GM12878 (cell line): ENCODE results near the gene SLC25A44. TPM values are rescaled to one million over a fixed set of nuclear protein-coding genes. Genes with fewer than 3 reads are reported as not detected.

Source experiments
- ATAC-seq: fragments of 200-7000 bp; cut with Tn5 transposase; 3 replicates; pipeline ENCODE4 v1.9.1; 2020; ENCODE audit warnings: mild to moderate bottlenecking, moderate library complexity
- BruUV-seq: library from RNA; stranded (reverse); fragments of 400-500 nt; replicated peaks from 2 replicates; lab custom pipeline; 2021; lab: Mats Ljungman, UMichigan
- CTCF ChIA-PET: fragments of 300-600 bp; sonication (Branson Sonifier 250); formaldehyde crosslinking; extraction: SDS; loops from one replicate; lab custom pipeline; 2021; ENCODE audit warnings: inconsistent platforms; lab: Yijun Ruan, JAX
- POLR2A ChIA-PET: fragments of 350-600 bp; formaldehyde crosslinking; extraction: SDS; loops from one replicate; lab custom pipeline; 2021; ENCODE audit warnings: inconsistent platforms; lab: Charles Lee
- RAD21 ChIA-PET: fragments of 300-600 bp; sonication (Branson Sonifier 250); formaldehyde crosslinking; loops from one replicate; lab custom pipeline; 2023; ENCODE audit warnings: antibody characterized with exemption; ENCODE audit not compliant: unreplicated experiment; lab: Charles Lee
- SMC1A ChIA-PET: fragments of 300-600 bp; sonication (Branson Sonifier 250); formaldehyde crosslinking; loops from one replicate; lab custom pipeline; 2023; ENCODE audit not compliant: unreplicated experiment, uncharacterized antibody; lab: Charles Lee
- DNase-seq: peaks from one replicate; pipeline ENCODE4 v3.0.0-alpha.2; 2011; ENCODE audit warnings: low read depth, low spot score
- FAIRE-seq: peaks from 3 replicates; lab custom pipeline; 2011; peaks lifted over from hg19 to GRCh38; lab: Jason Lieb, UNC
- H2AFZ ChIP-seq: 2 replicates; pipeline ENCODE4 v1.6.0; 2011; ENCODE audit warnings: low read depth, low read length, control low read depth; ENCODE audit not compliant: control insufficient read depth
- H3K27ac ChIP-seq: 2 replicates; pipeline ENCODE4 v1.5.1; 2011; ENCODE audit warnings: control low read depth; ENCODE audit not compliant: control insufficient read depth, insufficient read depth
- H3K27me3 ChIP-seq, 2 experiments: replicated peaks in 1 of 2; 2 replicates each; pipeline versions ENCODE4 v1.6.0 to v1.6.1; 2011; ENCODE audit warnings: low read length in 1 of 2; ENCODE audit not compliant: control insufficient read depth in 2 of 2, insufficient read depth in 2 of 2
- H3K36me3 ChIP-seq, 2 experiments: 2 replicates each; pipeline ENCODE4 v1.5.1; 2011; ENCODE audit warnings: low read length in 1 of 2; ENCODE audit not compliant: control insufficient read depth in 2 of 2, insufficient read depth in 2 of 2
- H3K4me1 ChIP-seq: 2 replicates; pipeline ENCODE4 v1.6.1; 2011; ENCODE audit warnings: mild to moderate bottlenecking, low read length, moderate library complexity, mixed read lengths; ENCODE audit not compliant: control insufficient read depth, insufficient read depth
- H3K4me2 ChIP-seq: 2 replicates; pipeline ENCODE4 v1.6.0; 2011; ENCODE audit warnings: control low read depth; ENCODE audit not compliant: control insufficient read depth, insufficient read depth
- H3K4me3 ChIP-seq: fragments of 200-600 bp; sonication (generic); 2 replicates; pipeline ENCODE4 v1.5.1; 2016
- H3K79me2 ChIP-seq: 2 replicates; pipeline ENCODE4 v1.6.0; 2011; ENCODE audit warnings: low read length; ENCODE audit not compliant: control insufficient read depth, insufficient read depth
- H3K9ac ChIP-seq: 2 replicates; pipeline ENCODE4 v1.8.0; 2011; ENCODE audit warnings: low read length, control low read depth, mixed read lengths; ENCODE audit not compliant: control insufficient read depth, insufficient read depth
- H3K9me3 ChIP-seq: replicated peaks from 3 replicates; pipeline ENCODE4 v1.5.1; 2011; ENCODE audit warnings: mild to moderate bottlenecking, low read length; ENCODE audit not compliant: control insufficient read depth, insufficient read depth
- H4K20me1 ChIP-seq: 2 replicates; pipeline ENCODE4 v1.6.0; 2011; ENCODE audit not compliant: control insufficient read depth, insufficient read depth
- BACH1 ChIP-seq: fragments of 450-650 bp; IDR thresholded peaks from 2 replicates; pipeline ENCODE4 v1.6.1; 2017; ENCODE audit warnings: mild to moderate bottlenecking, borderline replicate concordance
- FOXM1 ChIP-seq: IDR thresholded peaks from 2 replicates; pipeline ENCODE4 v1.6.1; 2012; ENCODE audit warnings: low read depth, mild to moderate bottlenecking, inconsistent platforms, low read length, moderate library complexity
- KLF5 ChIP-seq: fragments of 450-650 bp; IDR thresholded peaks from 2 replicates; pipeline ENCODE4 v1.6.1; 2014; ENCODE audit warnings: mild to moderate bottlenecking; ENCODE audit not compliant: partially characterized antibody
- MAX ChIP-seq: IDR thresholded peaks from 2 replicates; pipeline ENCODE4 v1.6.1; 2012; ENCODE audit warnings: low read depth, low read length, improper control_type of control experiment
- NBN ChIP-seq: fragments of 450-650 bp; IDR thresholded peaks from 2 replicates; pipeline ENCODE4 v1.6.1; 2016
- SMAD5 ChIP-seq: IDR thresholded peaks from 2 replicates; pipeline ENCODE4 v1.6.1; 2016; ENCODE audit warnings: antibody characterized with exemption, low read depth
- SRF ChIP-seq, 2 experiments: IDR thresholded peaks; 2 replicates each; pipeline ENCODE4 v1.6.1; 2011; ENCODE audit warnings: low read depth in 2 of 2, low read length in 2 of 2, mild to moderate bottlenecking in 1 of 2, moderate library complexity in 1 of 2
- TARDBP ChIP-seq: IDR thresholded peaks from 2 replicates; pipeline ENCODE4 v1.6.1; 2016; ENCODE audit warnings: borderline replicate concordance
- TCF7 ChIP-seq: IDR thresholded peaks from 2 replicates; pipeline ENCODE4 v1.6.1; 2014; ENCODE audit warnings: antibody characterized with exemption, borderline replicate concordance
- ZBED1 ChIP-seq: IDR thresholded peaks from 2 replicates; pipeline ENCODE4 v1.6.1; 2016; ENCODE audit warnings: borderline replicate concordance
- in situ Hi-C: fragments of 300-500 bp; cut with MboI; formaldehyde crosslinking; loops from 9 replicates; pipeline ENCODE4 v1.14.3; 2018; ENCODE audit warnings: mixed read lengths
- intact Hi-C: fragments of 100-400 bp; cut with micrococcal nuclease; formaldehyde crosslinking; loops from one replicate; pipeline ENCODE4 v1.14.2; 2022; ENCODE audit not compliant: unreplicated experiment
- polyA plus RNA-seq, 11 experiments: library from polyadenylated mRNA; depleted of rRNA in 4 of 11; unstranded in 6 of 11; stranded (reverse) in 5 of 11; fragments of >200 nt; fragmentation: Nextera tagmentation in 4 of 11; fragmentation: Illumina TruSeq in 1 of 11; extraction: Ambion mirVana in 4 of 11; extraction: Trizol in 1 of 11; gene quantifications; 1 replicate in 1 of 11; 2 replicates in 10 of 11; pipeline versions ENCODE4 v1.2.1 to v1.2.3, GENCODE V29; 2011 to 2016; ENCODE audit warnings: inconsistent platforms in 2 of 11, missing spikeins in 2 of 11, low read depth in 1 of 11
- total RNA-seq, 4 experiments: library from RNA; depleted of rRNA in 3 of 4; stranded (reverse); fragments of >200 nt in 3 of 4; fragmentation: Illumina TruSeq in 1 of 4; extraction: Trizol in 1 of 4; gene quantifications; 2 replicates each; pipeline versions ENCODE4 v1.2.1 to v1.2.3, GENCODE V29; 2013 to 2021

The SLC25A44 gene
- total and polyA plus RNA-seq, 10 of the 15 experiments (the other 5 are each of a cell fraction or from before 2014, with no cell fraction given) = 7.1 to 43.3 (median 30.4) TPM

DNA sequence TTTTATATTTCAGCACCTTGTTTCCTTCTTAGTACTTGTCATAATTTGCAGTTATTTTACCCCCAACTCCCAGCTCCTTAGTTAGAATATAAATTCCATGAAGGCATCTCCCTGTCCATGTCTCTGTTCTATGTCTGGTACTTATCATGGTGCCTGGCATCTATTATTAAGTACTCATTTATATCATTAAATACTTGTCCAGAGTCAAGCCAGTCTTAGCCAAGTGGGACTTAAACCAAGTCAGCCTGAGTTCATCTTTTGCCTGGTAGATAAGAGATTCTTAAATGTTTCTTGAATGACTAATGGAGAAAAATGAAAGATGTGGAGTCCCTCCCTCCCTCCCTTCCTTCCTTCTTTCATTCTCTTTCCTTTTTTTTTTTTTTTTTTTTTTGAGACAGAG is 9.4 kb downstream of the SLC25A44 start:
- Histone ChIP-seq H3K9ac (no peak overlapping the region), H3K79me2 (peaks cover 44% of the 10 kb centered on the region), H2AFZ (no peak overlapping the region), H3K4me3 (no peak overlapping the region), H3K4me1 (peaks cover 5% of the 10 kb centered on the region), H3K27me3 (no peaks in the 10 kb centered on the region), H3K4me2 (no peak overlapping the region; the same call in 1 of the 2 replicates), H3K9me3 (no peaks in the 10 kb centered on the region), H4K20me1 (no peaks in the 10 kb centered on the region), H3K36me3 (peaks cover 12 to 26% of the 10 kb centered on the region in 2 experiments), H3K27ac (no peak overlapping the region)
- ChIA-PET SMC1A (interaction anchor here (0.7 to 3.5 kb wide), 3 partner anchors 10 to 23 kb away, joined by 3 to 16 read pairs (median 5); partner anchors contain the start of gene PMF1), RAD21 (interaction anchor here (2.7 kb wide), 1 partner anchor 22 kb away, joined by 8 read pairs; no protein-coding TSS in a partner anchor), CTCF (interaction anchor here (1.2 kb wide), 1 partner anchor 9 kb away, joined by 3 read pairs; the partner anchor contains the start of gene PMF1), POLR2A (interaction anchor here (1.0 to 11.8 kb wide), 2 partner anchors 8 to 9 kb away, joined by 6 to 139 read pairs; partner anchors contain the start of genes PMF1 and SLC25A44)
- ATAC-seq (no peak), DNase-seq (no peak), FAIRE-seq (no peak)
- no TSS peak for BruUV-seq
- TF ChIP-seq FOXM1 (no peak), BACH1 (no peak), TARDBP (no peak), NBN (no peak), SMAD5 (no peak), ZBED1 (no peak), KLF5 (no peak), TCF7 (no peak), SRF (IDR thresholded peaks at IDR 0.05; ENCODE audit: low read depth in 2 of 2, low read length in 2 of 2) (no peak), MAX (no peak)
- intact Hi-C loops (no loop called here), in situ Hi-C loops (no loop called here)
